Dermis blood vessel endothelial cell (primary cell): ENCODE data around the gene EAF1. TPM values are rescaled to one million over a fixed set of nuclear protein-coding genes. Genes with fewer than 3 reads are reported as not detected.
A peak's percentile ranks its signal among the peaks of the same experiment; 100 is the strongest.
"Not testable (repeated sequence)": the region's sequence is repeated elsewhere in the genome, so short reads cannot be mapped to it uniquely, and the experiment has no call there.

Experiments
- DNase-seq: peaks from one replicate; pipeline ENCODE4 v3.0.0; 2010
- total RNA-seq: library from RNA; depleted of rRNA; stranded (reverse); fragments of >200 nt; gene quantifications from 2 replicates; pipeline ENCODE4 v1.2.3, GENCODE V29; 2014

The EAF1 gene
- total RNA-seq, 1 donor from 2014 or later, result 25.7 TPM

DNA sequence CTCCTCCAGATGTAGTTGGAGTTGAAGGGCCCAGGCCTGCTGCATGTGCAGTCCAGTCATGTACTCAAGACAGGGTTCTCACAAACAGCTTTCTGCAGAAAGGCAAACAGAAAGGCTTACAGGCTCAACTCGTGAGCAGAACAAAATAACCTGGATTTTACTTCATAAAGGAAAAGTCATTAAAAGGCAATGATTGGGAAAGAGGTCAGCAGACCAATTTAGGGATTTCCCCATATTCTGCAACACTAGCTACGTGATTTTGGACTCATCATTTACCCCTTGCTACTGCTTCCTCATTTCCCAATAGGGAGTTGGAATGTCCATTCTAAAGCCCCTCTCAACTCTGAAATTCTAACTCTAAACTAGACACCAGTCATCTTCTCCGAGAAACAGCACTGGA, 18.2 kb upstream of the EAF1 start:
- no peak for DNase-seq

DNA sequence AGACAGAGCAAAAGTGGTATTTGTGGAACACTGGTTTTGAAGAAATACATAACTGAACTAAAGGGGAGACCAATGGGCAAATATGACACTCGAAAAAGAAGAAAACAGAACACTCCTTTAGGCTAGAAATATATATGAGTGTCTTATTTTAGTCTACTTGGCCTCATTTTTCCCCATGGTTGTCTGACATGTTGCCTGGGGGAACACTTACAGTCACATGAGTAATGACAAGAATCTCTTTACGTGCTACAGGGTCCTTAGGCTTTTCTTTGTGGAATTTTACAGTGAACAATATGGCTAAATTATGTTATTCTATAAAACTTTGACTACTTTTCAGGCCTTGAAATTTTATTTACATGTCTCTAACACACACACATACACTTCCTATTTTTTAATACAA, 17.6 kb upstream of the EAF1 start:
- DNase-seq, result no peak

DNA sequence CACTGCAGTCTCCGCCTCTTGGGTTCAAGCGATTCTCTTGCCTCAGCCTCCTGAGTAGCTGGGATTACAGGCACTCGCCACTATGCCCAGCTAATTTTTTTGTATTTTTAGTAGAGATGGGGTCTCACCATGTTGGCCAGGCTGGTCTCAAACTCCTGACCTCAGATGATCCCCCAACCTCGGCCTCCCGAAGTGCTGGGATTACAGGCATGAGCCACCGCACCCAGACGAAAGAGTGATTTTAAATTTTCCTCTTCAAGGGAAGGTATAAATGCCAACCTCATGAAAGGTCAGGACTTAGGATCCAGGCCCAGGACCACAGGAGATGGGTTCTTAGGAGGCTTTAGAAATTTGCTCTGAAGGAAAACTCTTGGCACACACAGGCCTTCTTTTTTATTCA, 16.4 kb upstream of the EAF1 start:
- not testable (repeated sequence) for DNase-seq

DNA sequence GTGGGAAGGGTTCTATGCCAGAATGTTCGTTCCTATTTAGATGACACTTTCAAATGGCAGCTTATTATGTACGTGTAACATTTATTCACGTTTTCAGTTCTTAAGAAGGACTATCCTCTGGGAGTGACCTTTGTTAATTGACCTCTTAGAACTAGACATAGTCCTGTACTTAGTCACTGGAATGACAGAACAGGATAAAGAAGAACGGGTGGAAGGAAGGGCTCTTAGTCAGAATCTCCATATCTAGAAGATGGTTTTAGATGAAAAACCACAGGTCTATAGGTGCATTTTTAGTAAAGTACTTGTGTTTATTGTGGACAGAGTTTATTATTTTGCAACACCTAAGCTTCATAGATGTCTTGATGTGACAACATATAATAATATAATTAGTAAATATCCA, 6.5 kb upstream of the EAF1 start:
- DNase-seq, result peak; percentile 34

DNA sequence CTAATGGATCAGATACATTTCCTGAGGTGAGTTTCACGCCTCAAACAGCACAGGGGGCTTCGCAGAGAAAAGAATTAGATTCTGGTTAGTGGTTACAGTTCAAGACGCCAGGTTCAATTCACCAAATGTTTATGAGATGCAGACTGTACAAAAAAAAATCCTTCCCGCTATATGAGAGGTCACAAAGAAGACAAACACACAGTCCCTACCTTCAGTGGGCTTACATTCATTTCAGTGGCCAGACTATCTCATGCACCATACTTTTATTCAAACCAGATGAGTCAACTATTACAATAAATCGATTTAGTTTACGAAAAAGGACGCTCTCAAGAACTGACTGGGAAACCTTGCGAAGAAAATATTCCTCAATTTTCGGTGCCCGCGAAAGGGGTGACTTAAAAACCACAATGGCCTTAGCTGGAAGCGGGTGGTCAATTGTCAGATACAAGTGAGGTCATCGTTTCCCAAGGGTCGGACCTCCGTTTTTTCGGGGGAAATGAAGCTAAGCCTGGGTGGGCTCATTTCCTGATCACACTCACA, 749 bp upstream of the EAF1 start:
- DNase-seq, result peak; percentile 5

DNA sequence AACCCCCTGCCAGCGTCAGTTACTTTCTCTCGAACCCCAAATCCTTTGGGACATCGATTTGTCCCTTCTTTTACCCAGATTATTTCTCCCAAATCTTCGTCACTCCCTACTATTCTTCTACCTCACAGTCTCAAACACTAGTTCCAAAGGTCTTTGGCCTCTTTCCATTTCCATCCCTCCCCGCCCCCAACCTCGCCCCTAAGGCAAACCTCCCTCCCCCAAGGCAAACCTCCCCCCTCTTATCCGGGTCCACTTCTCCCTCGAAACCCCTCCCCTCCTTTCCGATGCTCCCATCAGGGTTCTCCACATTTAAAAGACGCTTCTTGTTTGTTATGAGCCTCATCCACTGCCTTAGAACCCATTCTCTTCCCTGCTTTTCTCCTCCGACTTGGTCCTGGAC, 583 bp downstream of the EAF1 start:
- DNase-seq, result peak; percentile 11

DNA sequence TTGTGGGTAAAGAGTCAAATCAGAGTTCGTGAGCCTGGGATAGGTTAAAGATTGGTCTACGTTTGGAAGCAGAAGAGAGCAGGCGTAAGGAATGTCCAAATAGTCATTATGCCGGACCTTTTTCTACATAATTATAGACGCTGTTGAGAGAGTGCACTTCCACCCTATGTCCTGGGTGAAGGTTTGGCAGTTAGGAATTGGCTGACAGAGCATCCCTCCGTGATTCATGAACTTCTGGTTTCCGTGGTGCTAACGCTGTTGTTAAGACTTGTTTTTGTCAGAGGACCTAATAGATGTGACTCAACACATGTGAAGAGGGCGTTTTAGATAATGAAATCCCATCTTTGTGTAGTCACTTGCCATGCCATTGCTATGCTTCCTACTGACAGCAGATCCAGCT, 1.1 kb downstream of the EAF1 start:
- DNase-seq, result peak; percentile 23

DNA sequence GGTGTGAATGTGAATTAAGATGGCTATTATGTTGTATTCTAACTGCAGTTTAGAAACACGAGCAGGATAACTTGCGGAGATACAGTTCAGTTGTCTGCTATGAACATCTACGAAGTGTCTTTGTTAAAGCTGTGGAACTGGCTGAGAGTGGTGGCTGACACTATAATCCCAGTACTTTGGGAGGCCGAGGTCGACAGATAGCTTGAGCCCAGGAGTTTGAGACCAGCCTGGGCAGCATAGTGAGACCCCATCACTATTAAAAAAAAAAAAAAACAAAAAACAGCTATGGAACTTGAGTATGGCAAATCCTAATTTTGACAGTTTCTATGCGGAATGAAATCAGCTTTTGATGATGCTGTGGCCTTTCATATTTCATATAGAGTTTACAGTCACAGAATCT, 1.7 kb downstream of the EAF1 start:
- no peak for DNase-seq

DNA sequence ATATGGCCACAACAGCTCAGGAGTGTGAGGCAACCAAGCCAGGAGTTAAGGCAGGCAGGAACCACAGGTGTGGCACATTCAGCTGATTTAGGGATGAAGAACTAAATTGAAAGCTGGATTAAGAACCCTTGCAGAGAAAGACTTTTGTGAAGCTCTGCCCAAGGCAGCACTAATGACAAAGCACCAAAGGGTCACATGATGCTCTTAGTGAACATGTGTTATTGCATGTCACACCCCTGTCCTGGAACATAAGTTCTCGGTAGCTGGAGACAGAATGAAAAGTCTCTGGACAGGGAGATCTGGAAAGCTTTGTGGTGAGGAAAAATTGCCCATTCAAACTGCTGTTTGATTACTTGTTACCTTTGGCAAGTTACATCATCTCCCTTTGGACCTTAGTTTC, 3.2 kb downstream of the EAF1 start:
- DNase-seq, result no peak

DNA sequence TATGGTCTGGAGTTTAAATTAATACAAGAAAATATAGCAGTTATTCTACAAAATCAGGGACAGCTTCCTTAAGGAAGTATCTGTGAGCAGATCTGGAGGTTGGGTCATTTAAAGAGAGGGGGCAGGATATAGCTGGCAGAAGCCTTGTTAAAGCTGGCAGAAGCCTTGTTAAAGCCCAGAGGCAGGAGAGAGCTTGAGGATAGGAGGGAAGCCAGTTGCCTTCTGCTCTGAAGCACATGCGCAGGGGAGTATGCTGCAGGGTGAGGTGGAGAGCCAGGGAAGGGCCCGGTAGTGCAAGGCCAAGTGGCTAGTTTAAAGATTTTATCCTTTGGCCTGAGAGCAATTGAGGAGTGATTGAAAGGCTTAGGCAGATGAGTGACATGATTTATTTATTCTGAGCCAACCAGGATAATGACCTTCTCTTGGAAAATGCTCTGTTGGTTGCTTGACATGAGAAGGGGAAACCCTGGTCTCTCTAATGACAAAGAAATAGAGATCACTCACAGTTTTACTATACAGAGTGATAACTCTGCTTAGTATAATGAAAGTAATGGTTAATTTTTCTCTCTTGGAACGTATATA, 3.9 kb downstream of the EAF1 start:
- DNase-seq, result no peak

DNA sequence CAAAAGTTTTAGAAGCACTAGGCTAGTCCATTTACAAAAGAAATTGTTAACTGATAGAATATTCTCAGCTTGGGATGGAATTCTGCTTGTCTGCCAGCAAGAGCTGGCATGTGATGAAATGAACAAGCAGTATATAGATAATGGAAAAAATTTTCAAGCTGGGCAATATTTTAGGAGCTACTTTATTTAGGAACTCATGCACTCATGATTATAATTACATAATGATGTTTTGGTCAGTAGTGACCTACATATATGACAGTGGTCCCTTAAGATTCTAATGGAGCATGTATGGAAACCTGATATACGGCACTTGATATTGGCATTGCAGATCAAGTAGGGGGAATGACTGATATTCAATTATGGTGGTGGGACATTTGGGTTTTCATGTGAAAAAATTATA, 6.1 kb downstream of the EAF1 start:
- no peak for DNase-seq

DNA sequence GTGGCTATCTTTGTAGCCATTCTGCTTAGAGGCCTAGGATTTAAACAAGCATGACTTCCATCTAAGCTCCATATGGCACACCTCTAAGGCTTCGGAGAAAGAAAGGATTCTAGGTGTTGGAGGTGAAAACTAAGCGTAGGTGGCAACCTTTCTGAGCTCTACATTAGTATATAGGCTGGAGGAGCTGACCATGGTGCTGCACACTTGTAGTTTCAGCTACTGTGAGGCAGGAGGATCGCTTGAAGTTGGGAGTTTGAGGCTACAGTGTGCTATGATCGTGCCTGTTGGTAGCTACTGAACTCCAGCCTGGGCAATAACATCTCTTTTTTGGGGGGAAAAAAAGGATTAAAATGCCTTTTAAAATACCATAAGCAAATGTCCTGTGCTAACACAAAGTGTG, 7.4 kb downstream of the EAF1 start:
- DNase-seq, result no peak

DNA sequence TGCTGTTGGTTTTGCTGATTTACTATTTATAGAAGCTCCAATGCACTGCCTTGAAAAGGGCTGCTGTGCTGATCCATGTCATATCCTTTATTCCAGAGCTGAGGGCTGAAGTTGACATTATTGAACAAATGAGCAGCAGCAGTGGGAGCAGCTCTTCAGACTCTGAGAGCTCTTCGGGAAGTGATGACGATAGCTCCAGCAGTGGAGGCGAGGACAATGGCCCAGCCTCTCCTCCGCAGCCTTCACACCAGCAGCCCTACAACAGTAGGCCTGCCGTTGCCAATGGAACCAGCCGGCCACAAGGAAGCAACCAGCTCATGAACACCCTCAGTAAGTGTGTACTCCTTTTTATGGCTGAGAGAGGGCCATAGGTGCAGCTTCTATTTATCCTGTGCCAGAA, 8.8 kb downstream of the EAF1 start:
- no peak for DNase-seq

DNA sequence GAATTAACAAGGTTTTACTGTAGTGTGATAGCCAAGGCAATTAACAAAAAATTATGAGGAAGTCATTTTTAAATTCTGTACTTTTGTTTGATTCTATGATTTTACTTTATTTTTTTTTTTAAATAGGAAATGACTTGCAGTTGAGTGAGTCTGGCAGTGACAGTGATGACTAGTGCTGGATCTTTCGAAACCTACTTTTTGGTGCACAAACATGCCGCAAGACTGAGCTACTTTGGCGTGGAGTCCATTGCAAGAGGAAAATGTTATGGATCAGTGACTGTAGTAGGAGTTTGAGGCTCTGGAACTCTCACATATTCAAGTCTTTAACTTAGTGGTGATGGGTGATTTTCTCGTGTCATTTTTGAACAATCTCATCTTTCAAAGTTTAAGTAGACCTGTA, 11.6 kb downstream of the EAF1 start:
- peak; percentile 12 for DNase-seq

DNA sequence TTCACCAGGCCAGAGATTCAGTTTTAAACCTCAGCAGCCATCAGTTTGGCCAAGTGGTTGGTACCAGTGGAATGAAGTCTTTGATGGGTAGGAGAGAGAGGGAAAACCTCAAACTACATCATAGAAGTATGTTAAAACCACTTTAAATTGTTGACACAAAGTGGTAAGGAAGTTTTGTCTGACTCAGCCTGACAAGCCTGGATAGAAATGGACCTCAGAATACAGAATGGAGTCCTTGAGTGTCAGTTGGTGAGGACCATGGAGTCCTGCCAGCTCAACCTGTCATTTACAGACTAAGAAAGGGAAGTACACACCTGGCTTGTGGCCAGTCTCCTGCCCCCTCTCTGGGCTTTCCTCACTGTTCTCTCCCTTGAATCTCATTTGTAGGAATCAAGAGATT, 12.1 kb downstream of the EAF1 start:
- DNase-seq, result peak; percentile 33

DNA sequence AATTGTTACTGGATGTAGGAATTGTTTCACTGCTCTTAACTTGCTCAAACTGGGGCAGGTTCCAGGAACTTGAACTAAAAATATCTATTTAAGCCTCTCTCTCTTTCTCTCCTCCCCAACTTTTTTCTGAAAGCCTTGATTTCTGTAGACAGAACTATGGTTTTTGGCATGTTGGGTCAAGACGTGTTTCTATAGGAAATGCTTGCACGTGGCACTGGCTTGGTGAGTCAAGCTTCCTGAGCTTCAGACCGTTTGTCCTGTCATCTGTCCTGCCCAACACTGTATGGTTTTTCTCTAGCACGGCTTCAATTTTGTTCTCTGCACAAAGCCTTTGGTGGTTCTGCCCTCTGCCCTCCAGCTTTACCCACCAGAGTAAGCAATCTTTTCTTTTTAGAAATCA, 13.5 kb downstream of the EAF1 start:
- peak; percentile 83 for DNase-seq

DNA sequence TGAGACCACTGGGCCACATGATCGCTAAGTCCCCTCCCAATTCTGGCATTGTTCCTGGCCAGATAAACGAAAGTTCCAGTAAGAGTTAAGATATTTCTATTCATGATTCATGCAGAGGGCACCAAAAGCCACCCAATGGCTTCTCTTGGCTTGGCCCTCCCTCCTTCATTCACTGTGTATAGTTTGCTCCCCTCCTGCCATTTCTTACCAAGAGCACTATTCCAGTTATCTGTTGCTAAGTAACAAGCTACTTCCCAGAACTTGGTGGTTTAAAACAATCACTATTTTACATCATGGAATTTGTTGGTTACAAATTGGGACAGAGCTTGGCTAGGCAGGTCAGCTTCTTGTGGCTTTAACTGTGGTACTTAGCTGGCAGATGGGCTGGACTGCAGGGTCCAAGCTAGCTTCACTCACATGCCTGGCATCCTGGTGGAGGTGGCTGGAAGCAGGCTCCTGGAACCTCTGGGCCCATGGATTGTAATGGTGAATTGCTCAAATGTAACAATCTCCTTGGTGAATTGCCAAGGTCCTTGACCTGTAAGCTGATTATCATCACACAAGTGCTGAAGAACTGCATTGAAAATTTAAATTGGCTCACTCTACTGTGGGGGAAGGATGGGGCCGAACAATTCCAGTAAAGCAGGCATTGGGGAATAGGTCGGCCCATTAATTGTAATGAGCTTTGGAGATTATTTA, 16.6 kb downstream of the EAF1 start:
- DNase-seq, result no peak

DNA sequence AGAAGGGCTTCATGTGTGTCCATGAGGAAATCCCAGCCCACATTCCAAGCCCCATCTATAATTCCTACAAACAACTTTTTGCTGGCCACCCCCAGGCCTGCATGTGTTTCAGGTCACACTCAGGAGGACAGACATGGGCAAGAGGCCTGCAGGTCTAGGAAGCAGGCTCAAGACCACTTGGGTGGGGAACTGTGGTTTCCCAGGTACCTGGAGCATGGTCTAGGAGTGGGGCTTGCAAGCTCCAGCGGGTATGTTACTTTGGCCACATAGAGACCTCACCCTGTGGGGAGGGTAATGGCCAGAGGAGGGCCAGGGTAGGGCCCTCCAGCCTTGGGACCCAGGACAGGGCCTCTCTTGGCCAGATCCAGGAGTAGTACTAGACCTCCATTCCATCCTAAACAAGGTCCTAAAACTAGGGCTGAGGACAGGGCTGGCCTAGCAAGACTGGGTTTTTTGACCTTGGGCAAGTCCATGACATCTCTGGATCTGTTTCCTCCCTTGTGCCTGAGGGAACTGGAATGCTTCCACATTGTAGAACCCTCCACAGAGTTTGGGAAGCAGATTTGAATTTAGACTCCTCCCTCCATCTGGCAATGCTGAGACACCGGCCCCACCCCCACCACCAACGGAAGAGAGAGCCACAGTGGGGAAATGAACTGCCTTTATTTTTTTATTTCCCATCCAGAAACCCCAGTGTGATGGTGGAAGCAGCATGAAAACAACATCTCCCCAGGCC, 22.3 kb downstream of the EAF1 start:
- DNase-seq, result no peak

DNA sequence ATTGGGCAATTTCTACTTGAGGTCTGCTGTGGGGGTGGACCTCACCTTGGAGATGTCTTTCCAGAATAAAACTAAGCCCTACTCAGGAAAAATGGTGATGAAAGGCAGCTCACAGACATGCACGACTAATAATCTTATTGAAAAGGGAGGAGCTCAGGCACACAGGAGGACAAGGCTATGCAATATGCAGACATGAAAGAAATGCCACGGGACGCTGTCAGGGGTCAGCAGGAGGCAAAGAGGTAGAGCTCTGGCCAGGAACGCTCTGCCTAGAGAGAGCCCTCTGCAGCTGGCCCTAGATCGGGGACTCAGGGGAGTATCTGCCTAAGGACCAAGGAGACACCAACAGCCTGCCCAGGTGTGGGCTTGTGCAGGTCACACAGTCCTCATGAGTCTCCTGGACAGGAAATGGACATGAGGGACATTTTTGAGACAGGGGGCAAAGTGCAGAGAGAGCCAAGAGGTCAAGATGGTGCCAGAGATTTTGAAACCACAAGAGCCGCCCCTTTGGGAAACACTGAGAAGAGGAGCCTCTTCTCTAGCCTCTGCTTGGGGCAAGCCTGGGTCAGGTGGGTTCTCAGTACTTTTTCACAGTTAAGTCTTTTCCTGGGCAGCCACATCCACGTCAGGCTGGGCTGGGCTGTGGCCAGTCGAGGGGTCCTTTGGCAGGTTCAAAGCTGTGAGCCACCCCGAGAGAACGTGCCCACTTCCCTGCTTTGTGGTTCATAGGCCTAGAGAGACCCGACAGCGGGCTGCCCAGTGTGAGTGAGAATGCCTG, 23.2 kb downstream of the EAF1 start:
- DNase-seq, result no peak

DNA sequence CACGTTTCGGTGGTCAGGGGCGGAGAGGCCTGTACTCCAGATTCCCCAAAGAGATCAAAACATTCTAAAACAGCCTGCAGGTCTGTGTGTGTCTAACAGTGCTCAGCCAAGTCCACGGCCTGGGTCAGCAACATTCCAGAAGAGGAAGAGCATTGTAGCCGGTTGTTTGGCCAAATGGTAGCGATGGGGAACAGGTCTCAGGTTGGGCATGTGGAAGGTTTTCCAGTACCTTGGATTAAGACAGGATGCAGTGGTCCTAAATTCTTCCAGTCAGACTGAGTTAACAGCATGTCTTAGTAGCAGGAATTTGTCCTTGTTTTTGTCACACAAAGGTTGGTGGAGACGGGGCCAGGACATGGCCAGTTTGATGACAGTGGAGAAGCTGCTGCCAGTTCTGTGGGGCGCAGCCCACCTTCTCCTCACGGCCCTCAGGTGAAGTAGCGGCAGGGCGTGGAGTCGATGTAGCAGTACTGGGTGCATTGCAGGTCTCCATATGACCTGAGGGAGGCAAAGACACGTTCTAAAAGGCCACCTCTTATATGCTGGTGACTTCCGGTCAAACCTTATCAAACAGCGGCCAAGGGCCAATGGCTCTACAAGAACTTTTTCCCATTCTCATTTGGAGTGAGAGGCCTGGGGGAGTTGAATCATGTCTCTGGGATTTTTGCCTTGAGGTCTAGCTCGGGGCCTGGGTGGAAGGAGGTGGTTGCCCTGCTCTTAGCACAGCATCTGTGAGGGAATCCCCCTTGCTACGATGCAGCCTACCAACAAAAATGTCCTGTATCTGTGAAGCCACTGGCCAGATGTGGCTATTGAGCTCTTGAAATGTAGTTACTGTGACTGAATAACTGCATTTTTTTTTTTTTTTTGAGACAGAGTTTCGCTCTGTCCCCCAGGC, 24.1 kb downstream of the EAF1 start:
- no peak for DNase-seq

DNA sequence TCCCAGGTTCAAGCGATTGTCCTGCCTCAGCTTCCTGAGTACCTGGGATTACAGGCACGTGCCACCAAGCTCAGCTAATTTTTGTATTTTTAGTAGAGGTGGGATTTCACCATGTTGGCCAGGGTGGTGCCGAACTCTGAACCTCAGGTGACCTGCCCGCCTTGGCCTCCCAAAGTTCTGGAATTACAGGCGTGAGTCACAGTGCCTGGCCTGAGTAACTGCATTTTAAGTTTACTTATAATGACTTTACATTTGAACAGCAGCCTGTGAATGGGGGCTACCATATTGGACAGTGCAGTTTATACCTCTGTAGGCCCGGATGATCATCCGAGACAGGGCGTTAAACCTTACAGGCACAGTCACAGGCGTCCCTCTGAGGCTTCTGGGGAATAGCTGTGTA, 24.8 kb downstream of the EAF1 start:
- DNase-seq, result no peak

DNA sequence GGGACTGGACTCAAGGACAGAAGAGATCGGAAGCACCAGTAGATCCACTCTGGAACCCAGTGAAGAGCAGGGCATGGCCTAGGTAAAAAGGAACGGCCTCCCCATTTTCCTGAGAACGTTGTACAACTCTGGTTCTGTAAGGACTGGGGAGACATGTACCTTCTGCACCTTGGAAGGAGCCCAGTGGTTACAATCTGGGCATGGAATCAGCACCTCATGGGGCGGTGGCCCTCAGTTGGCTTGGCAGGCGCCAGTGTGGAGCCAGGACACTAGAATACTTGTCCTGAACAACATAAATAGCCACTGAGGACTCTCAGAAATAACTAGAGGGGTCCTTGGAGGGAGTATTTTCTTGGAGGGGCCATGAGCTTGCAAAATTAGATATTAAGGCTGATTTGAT, 25.6 kb downstream of the EAF1 start:
- no peak for DNase-seq
